Measurements from ENCODE around the gene DVL1. TPM values are rescaled to one million over a fixed set of nuclear protein-coding genes. Genes with fewer than 3 reads are reported as not detected.

Gene DVL1
- 45.4 TPM for polyA plus RNA-seq
- long read RNA-seq, donor 1, partial matches to known transcripts: 0 of 1 reads
- long read RNA-seq, donor 1, other reads (novel, unspliced or antisense): 0 of 1 reads
- long read RNA-seq, donor 2, partial matches to known transcripts: 0 of 3 reads
- long read RNA-seq, donor 2, other reads (novel, unspliced or antisense): 0 of 3 reads
- long read RNA-seq, donor 3: 0 reads
- long read RNA-seq, donor 4: 0 reads
- long read RNA-seq, donor 5, transcript DVL1-202 (15 exons, 2,926 nt): major isoform, 5 of 9 reads
- long read RNA-seq, donor 5, partial matches to known transcripts: 0 of 9 reads
- long read RNA-seq, donor 5, other reads (novel, unspliced or antisense): 0 of 9 reads
- long read RNA-seq, donor 6, partial matches to known transcripts: 0 of 2 reads
- long read RNA-seq, donor 6, other reads (novel, unspliced or antisense): 0 of 2 reads
- long read RNA-seq, donor 7, partial matches to known transcripts: 0 of 4 reads
- long read RNA-seq, donor 7, other reads (novel, unspliced or antisense): 0 of 4 reads
- long read RNA-seq, donor 8, partial matches to known transcripts: 0 of 3 reads
- long read RNA-seq, donor 8, other reads (novel, unspliced or antisense): 0 of 3 reads
- long read RNA-seq, donor 9, transcript DVL1-201 (15 exons, 3,239 nt): major isoform, 6 of 7 reads
- long read RNA-seq, donor 9, partial matches to known transcripts: 0 of 7 reads
- long read RNA-seq, donor 9, other reads (novel, unspliced or antisense): 0 of 7 reads
- long read RNA-seq, donor 10, partial matches to known transcripts: 0 of 8 reads
- long read RNA-seq, donor 10, other reads (novel, unspliced or antisense): 0 of 8 reads
- long read RNA-seq, donor 11, partial matches to known transcripts: 0 of 3 reads
- long read RNA-seq, donor 11, other reads (novel, unspliced or antisense): 0 of 3 reads

DNA sequence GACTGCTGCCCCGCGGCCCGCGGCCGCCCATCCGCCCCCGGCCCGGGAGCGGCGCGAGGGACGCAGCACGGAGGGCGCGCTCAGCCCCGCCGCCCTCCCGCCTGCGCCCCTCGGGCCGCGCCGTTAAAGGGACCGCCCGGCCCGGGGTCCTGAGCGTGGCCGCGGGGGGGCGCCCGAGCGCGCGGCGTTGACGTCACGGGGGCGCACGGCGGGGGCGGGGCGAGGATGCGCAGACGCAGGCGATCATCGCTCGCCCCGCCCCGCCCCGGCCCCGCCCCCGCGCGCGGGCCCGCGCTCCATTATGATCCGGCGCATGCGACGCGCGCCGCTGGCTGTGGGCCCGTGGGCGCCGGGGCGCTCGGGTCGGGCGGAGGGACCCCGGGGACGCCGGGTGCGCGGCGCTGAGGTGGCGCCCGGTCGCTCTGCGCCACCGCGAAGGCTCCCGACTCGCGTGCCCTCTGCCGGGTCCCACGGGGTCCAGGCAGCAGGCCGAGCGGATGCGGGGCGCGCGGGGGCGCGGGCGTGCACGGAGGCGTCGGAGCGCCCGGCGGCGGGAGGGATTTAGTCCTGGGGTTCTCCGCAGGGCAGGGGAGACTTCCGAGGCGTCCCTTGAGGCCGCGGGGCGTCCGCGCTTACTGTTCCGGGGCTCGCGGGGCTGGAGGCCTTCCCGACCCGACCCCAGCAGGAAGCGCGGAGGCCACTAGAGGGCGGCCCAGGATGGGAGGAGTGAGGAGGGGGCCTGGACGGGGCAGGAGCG is at the start of gene DVL1:
Gene DVL1 (minus strand): TSS at position 163 of the 757 bp plus-strand sequence. CDS start 353 bp downstream, outside the sequence.
- DNase-seq: peak; percentile 56 to 80
- H3K36me3 ChIP-seq (ENCODE audit: control insufficient read depth, insufficient read depth, low read length): peaks cover 23% of the 10 kb centered on the region
- H3K4me1 ChIP-seq (ENCODE audit: control insufficient read depth, insufficient read depth, low read length): peaks cover 63% of the 10 kb centered on the region

DNA sequence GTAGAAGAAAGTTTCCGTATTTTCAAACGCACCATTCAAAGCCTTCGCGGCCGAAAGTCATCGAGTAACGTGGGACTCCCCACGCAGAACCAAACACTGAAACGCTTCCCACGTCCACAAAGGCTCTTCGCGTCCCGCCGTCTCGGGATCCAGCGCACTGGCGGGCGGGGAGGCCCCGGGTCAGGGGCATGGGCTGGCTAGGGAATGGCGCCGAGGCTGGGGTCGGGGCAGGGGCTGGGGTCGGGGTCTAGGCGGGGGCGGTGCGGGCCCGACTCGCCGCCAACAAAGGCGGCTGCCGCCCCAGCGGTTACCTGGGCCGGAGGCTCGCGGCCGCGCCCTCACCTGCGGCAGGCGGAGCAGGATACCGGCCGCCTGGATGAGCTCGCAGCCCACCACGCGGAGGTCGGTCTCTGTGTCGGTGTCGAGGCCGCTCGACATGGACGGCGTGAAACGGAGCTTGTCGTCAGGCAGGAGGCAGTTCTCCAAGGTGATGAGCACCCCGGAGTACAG is 49.5 kb upstream of the DVL1 start:
- Histone ChIP-seq H3K4me3 (ENCODE audit: low read length) (peak overlapping the region; percentile 97), H3K27ac (ENCODE audit: low read length) (peak overlapping the region; percentile 64), H3K36me3 (ENCODE audit: control insufficient read depth, insufficient read depth, low read length) (peaks cover 56% of the 10 kb centered on the region), H3K27me3 (ENCODE audit: control insufficient read depth, insufficient read depth, low read length) (no peaks in the 10 kb centered on the region), H3K4me1 (ENCODE audit: control insufficient read depth, insufficient read depth, low read length) (peaks cover 27% of the 10 kb centered on the region), H3K9me3 (ENCODE audit: control insufficient read depth, low read depth, low read length) (no peaks in the 10 kb centered on the region)
- WGBS (ENCODE audit: insufficient coverage, low lambda C conversion rate): no CpG with 5 or more reads among the region's 54 CpGs
- no peak for DNase-seq

More for the DNA sequence above, at the start of gene DVL1:
- Histone ChIP-seq H3K4me3 (ENCODE audit: low read length) (peak within 1 kb of the TSS; percentile 63), H3K9me3 (ENCODE audit: control insufficient read depth, low read depth, low read length) (no peaks in the 10 kb centered on the region), H3K27ac (ENCODE audit: low read length) (peak within 1 kb of the TSS; percentile 75), H3K27me3 (ENCODE audit: control insufficient read depth, insufficient read depth, low read length) (no peaks in the 10 kb centered on the region)
- WGBS (ENCODE audit: insufficient coverage, low lambda C conversion rate): no CpG with 5 or more reads among the region's 122 CpGs

DNA sequence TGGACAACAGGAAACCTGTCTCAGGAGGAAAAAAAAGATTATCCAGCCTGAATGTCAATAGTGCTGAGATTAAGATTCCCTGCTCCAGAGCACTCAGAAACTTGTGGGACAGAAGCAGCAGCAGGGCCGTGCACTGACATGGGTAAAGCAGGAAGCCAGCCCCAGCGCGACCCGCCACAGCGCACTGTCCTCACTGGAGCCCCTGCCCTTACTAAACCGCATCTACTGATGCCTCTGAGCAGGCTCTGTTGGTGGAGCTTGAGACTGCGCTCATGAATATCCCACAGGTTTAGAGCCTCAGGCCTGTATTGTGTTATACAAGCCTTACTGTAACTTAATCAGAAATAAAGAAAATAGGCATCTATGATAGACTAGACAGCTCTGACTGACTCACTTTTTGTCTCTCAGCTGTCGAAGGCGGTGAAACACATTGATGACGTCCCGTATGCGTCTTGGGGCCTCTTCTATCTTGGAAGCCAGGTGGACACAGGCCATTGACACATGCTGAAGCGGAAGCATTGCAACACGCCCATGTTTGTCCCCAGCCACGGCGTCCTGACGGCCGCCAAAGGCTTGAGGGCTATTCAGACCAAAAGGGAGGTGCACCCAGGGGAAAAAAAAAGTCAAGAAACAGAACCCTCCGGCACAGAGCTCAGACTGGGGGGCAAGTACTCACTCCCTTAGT is 48.8 kb upstream of the DVL1 start:
- Histone ChIP-seq H3K27me3 (ENCODE audit: control insufficient read depth, insufficient read depth, low read length) (no peaks in the 10 kb centered on the region), H3K4me3 (ENCODE audit: low read length) (peak overlapping the region; percentile 97), H3K9me3 (ENCODE audit: control insufficient read depth, low read depth, low read length) (no peaks in the 10 kb centered on the region), H3K27ac (ENCODE audit: low read length) (no peak overlapping the region), H3K4me1 (ENCODE audit: control insufficient read depth, insufficient read depth, low read length) (peaks cover 27% of the 10 kb centered on the region), H3K36me3 (ENCODE audit: control insufficient read depth, insufficient read depth, low read length) (peaks cover 60% of the 10 kb centered on the region)
- no CpG with 5 or more reads among the region's 19 CpGs for WGBS (ENCODE audit: insufficient coverage, low lambda C conversion rate)
- DNase-seq: peak in 1 of 2 donors; percentile 33

DNA sequence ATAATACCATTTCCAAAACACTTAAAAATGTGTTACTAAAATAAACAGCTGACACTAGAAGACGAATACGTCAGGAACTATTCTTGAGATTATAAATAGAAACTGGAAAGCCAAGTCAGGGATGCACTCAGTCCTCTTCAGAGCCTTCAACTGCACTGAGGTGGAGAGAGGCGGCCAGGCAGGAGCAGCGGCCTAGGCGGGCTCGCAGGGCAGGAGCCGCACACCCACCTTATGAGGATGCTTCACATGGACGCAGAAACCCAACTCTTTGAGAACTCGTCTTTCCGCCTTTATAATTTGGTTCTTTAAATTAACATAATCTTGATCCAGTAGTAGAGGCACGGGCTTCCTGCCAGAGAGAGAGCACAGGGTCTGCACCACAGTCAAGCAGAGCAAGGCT is 45.9 kb upstream of the DVL1 start:
- no peaks in the 10 kb centered on the region for H3K9me3 ChIP-seq (ENCODE audit: control insufficient read depth, low read depth, low read length)
- no peaks in the 10 kb centered on the region for H3K27me3 ChIP-seq (ENCODE audit: control insufficient read depth, insufficient read depth, low read length)
- H3K4me3 ChIP-seq (ENCODE audit: low read length): no peak overlapping the region
- DNase-seq: no peak
- peaks cover 66% of the 10 kb centered on the region for H3K36me3 ChIP-seq (ENCODE audit: control insufficient read depth, insufficient read depth, low read length)
- no CpG with 5 or more reads among the region's 11 CpGs for WGBS (ENCODE audit: insufficient coverage, low lambda C conversion rate)
- H3K4me1 ChIP-seq (ENCODE audit: control insufficient read depth, insufficient read depth, low read length): peaks cover 16% of the 10 kb centered on the region
- no peak overlapping the region for H3K27ac ChIP-seq (ENCODE audit: low read length)

DNA sequence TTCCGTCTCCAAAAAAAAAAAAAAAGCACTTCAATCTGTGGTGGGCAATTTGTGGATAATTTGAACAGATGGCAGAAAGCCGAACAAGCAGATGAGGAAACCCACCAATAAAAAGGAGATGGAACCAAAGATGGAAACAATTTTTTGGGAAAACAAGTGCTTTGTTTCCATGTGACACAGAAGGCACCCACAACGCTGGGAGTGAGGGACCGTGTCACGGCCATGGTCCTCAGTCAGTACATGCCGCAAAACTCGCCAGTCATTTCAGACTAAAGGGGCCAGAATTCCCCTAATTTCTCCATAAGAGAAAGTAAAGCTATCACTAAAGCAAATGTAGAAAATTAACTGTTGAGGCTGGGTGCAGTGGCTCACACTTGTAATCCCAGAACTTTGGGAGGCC is 44.9 kb upstream of the DVL1 start:
- 100% methylated on average over 2 of the region's 7 CpGs for WGBS (ENCODE audit: insufficient coverage, low lambda C conversion rate)
- peaks cover 75% of the 10 kb centered on the region for H3K36me3 ChIP-seq (ENCODE audit: control insufficient read depth, insufficient read depth, low read length)

DNA sequence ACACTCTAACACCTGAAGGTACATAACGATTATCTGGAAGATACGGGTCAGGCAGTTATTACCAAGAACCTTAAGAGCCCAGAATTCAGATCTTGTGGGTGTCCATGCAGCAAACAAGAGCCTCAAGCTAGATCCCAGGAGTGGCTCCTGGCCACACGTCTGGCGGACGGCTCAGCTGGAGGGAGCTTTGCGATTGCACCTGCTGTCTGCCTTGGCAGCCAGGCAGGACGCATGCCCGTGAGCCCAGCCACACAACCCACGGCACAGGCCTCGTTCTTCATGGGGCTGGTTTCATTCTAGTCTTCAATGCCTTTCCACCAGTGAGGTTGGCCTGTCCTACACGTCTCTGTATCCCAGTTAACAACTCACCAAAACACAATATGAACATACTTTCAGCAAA is 44.2 kb upstream of the DVL1 start:
- H3K9me3 ChIP-seq (ENCODE audit: control insufficient read depth, low read depth, low read length): no peaks in the 10 kb centered on the region
- H3K27me3 ChIP-seq (ENCODE audit: control insufficient read depth, insufficient read depth, low read length): no peaks in the 10 kb centered on the region
- H3K4me3 ChIP-seq (ENCODE audit: low read length): no peak overlapping the region
- no peak for DNase-seq
- peaks cover 82% of the 10 kb centered on the region for H3K36me3 ChIP-seq (ENCODE audit: control insufficient read depth, insufficient read depth, low read length)
- WGBS (ENCODE audit: insufficient coverage, low lambda C conversion rate): no CpG with 5 or more reads among the region's 11 CpGs
- peaks cover 12% of the 10 kb centered on the region for H3K4me1 ChIP-seq (ENCODE audit: control insufficient read depth, insufficient read depth, low read length)
- H3K27ac ChIP-seq (ENCODE audit: low read length): no peak overlapping the region

More for the DNA sequence above, 44.9 kb upstream of the DVL1 start:
- peaks cover 12% of the 10 kb centered on the region for H3K4me1 ChIP-seq (ENCODE audit: control insufficient read depth, insufficient read depth, low read length)
- H3K27ac ChIP-seq (ENCODE audit: low read length): no peak overlapping the region
- no peak for DNase-seq
- H3K4me3 ChIP-seq (ENCODE audit: low read length): no peak overlapping the region
- no peaks in the 10 kb centered on the region for H3K27me3 ChIP-seq (ENCODE audit: control insufficient read depth, insufficient read depth, low read length)
- H3K9me3 ChIP-seq (ENCODE audit: control insufficient read depth, low read depth, low read length): no peaks in the 10 kb centered on the region

DNA sequence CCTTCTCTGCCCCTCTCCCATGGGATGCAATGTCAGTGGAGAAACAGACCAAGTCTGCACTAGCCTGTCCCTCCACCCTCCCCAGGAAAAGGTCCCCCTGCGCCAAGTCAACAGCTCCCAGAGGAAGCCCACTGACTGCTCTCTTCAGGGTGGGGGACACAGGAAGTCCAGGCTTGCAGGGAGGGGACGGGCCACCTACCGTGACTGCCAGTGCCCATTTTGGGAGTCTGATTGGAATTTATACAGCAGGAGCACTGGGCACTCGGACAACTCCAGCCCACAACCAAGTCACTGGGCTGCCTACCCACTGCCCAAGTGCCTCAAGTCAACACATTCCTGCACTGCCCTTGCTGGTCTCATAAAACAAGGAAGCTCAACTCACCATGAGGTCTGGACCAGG is 43.8 kb upstream of the DVL1 start:
- Histone ChIP-seq H3K9me3 (ENCODE audit: control insufficient read depth, low read depth, low read length) (no peaks in the 10 kb centered on the region), H3K27ac (ENCODE audit: low read length) (no peak overlapping the region), H3K4me1 (ENCODE audit: control insufficient read depth, insufficient read depth, low read length) (peaks cover 8% of the 10 kb centered on the region), H3K36me3 (ENCODE audit: control insufficient read depth, insufficient read depth, low read length) (peaks cover 84% of the 10 kb centered on the region), H3K27me3 (ENCODE audit: control insufficient read depth, insufficient read depth, low read length) (no peaks in the 10 kb centered on the region), H3K4me3 (ENCODE audit: low read length) (no peak overlapping the region)
- no peak for DNase-seq
- whole genome bisulfite sequencing (ENCODE audit: insufficient coverage, low lambda C conversion rate): no CpG with 5 or more reads among the region's 4 CpGs

DNA sequence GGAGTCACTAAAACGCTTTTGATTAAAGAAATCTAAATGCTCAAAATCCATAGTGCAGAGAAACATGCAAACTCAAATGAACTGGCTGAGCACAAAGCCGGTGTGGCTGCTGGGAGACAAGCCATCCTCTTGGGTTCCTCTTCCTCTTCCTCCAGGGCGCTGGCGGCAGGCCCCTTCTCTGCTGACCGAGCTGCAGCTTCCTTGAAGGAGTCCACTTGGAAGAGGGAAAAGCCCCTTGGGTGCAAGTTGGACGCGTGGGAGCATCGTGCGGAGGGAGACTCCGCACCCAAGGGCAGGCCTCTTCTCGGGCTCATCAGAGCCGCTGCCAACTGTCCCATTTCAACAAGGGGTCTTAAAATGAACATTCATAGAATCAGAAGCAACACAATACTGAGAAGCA is 42.0 kb upstream of the DVL1 start:
- no peak overlapping the region for H3K27ac ChIP-seq (ENCODE audit: low read length)
- no peaks in the 10 kb centered on the region for H3K4me1 ChIP-seq (ENCODE audit: control insufficient read depth, insufficient read depth, low read length)
- WGBS (ENCODE audit: insufficient coverage, low lambda C conversion rate): no CpG with 5 or more reads among the region's 12 CpGs
- DNase-seq: no peak
- no peaks in the 10 kb centered on the region for H3K27me3 ChIP-seq (ENCODE audit: control insufficient read depth, insufficient read depth, low read length)
- H3K4me3 ChIP-seq (ENCODE audit: low read length): no peak overlapping the region
- peaks cover 90% of the 10 kb centered on the region for H3K36me3 ChIP-seq (ENCODE audit: control insufficient read depth, insufficient read depth, low read length)
- H3K9me3 ChIP-seq (ENCODE audit: control insufficient read depth, low read depth, low read length): peaks cover 6% of the 10 kb centered on the region

DNA sequence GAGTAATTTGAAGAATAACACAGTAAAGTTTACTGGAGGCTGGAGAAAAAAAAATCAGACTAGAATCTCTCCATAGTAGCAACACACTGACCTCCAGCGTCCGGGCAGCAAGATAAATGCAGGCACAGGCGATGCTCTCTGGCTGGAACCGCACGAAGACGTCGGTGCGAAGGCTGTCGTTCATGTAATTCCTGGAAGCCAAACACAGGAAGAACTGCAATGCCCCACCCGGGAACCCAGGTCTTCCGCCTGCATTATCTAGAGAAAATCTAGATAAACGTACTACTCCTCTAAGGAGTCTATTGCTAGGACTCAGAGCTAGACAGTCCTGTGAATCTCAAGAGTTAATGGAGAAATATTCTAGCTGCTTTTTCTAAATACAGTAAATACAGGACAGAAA is 41.5 kb upstream of the DVL1 start:
- Histone ChIP-seq H3K27me3 (ENCODE audit: control insufficient read depth, insufficient read depth, low read length) (no peaks in the 10 kb centered on the region), H3K4me1 (ENCODE audit: control insufficient read depth, insufficient read depth, low read length) (no peaks in the 10 kb centered on the region), H3K36me3 (ENCODE audit: control insufficient read depth, insufficient read depth, low read length) (peaks cover 92% of the 10 kb centered on the region), H3K4me3 (ENCODE audit: low read length) (no peak overlapping the region), H3K27ac (ENCODE audit: low read length) (no peak overlapping the region), H3K9me3 (ENCODE audit: control insufficient read depth, low read depth, low read length) (peaks cover 6% of the 10 kb centered on the region)
- WGBS (ENCODE audit: insufficient coverage, low lambda C conversion rate): no CpG with 5 or more reads among the region's 12 CpGs
- no peak for DNase-seq

All from large intestine (tissue), 12 donors.